ENCODE measurements around the gene SHISAL1.

SHISAL1 gene

GRCh38 chr22:44249376-44250147 lies 63.2 kb downstream of the SHISAL1 start:
- DNase-seq (ENCODE audit: low read depth), result no peak
- TF ChIP-seq, protein P1, sequence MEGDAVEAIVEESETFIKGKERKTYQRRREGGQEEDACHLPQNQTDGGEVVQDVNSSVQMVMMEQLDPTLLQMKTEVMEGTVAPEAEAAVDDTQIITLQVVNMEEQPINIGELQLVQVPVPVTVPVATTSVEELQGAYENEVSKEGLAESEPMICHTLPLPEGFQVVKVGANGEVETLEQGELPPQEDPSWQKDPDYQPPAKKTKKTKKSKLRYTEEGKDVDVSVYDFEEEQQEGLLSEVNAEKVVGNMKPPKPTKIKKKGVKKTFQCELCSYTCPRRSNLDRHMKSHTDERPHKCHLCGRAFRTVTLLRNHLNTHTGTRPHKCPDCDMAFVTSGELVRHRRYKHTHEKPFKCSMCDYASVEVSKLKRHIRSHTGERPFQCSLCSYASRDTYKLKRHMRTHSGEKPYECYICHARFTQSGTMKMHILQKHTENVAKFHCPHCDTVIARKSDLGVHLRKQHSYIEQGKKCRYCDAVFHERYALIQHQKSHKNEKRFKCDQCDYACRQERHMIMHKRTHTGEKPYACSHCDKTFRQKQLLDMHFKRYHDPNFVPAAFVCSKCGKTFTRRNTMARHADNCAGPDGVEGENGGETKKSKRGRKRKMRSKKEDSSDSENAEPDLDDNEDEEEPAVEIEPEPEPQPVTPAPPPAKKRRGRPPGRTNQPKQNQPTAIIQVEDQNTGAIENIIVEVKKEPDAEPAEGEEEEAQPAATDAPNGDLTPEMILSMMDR (conservative IDR thresholded peaks at IDR 0.05; ENCODE audit: control insufficient read depth, insufficient read depth, low read depth, low read length), result no peak

GRCh38 chr22:44248926-44249325 lies 63.8 kb downstream of the SHISAL1 start:
- TF ChIP-seq, protein P1 (conservative IDR thresholded peaks at IDR 0.05; ENCODE audit: control insufficient read depth, insufficient read depth, low read depth, low read length), result no peak
- DNase-seq (ENCODE audit: low read depth), result no peak

More at GRCh38 chr22:44249376-44250147, 63.2 kb downstream of the SHISAL1 start:
- H3K4me3 ChIP-seq (ENCODE audit: control insufficient read depth, low read depth, low read length), result no peak overlapping the region

DNA sequence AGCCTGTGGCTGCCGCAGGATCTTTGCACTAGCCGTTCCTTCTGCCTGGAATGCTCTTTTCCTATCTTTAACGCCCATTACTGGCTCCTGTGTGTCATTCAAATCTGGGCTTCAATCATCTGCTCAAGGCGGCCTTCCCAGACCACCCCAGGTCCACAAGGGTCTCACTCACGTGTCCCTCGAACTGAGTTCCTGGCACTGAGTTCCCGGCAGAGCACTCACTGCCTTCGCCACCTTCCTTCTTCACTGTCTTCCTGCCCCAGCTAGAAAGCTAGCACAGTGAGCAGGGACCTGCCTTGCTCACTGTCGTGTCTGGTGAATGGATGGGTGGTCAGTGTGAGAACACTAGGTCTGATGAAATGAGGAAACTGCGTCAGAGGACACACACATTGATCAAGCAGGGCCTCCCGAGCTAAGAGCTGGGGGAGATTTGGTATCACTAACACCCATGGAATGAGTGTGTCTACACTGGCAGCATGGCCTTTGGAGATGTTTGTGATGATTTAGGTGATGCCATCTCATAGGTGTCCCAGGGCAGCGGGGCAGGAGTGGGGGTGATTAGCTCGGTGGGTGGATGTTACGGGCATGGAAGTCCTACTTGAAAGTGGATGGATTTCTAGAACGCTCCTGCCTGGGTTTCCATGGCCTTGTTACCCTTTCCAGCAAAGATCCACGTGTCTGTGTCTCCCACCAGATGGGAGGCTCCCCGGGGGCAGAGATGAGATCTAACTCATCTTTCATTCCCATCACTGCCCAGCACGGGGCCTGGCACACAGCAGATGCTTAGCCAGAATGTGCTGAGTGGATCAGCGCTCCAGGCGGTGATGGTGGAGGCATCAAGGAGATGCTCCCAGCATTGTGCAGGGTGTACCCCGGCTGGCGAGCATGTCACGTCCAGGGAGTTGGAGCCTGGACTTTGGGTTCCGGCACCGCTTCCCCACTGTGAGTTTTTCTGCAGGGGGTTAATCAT lies 64.5 kb downstream of the SHISAL1 start:
- TF ChIP-seq, protein P1 (conservative IDR thresholded peaks at IDR 0.05; ENCODE audit: control insufficient read depth, insufficient read depth, low read depth, low read length), result no peak
- no peak for DNase-seq (ENCODE audit: low read depth)
- H3K4me3 ChIP-seq (ENCODE audit: control insufficient read depth, low read depth, low read length), result no peak overlapping the region

More at GRCh38 chr22:44248926-44249325, 63.8 kb downstream of the SHISAL1 start:
- no peak overlapping the region for H3K4me3 ChIP-seq (ENCODE audit: control insufficient read depth, low read depth, low read length)

GRCh38 chr22:44247346-44247745 lies 65.4 kb downstream of the SHISAL1 start:
- DNase-seq (ENCODE audit: low read depth), result no peak
- H3K4me3 ChIP-seq (ENCODE audit: control insufficient read depth, low read depth, low read length), result no peak overlapping the region
- TF ChIP-seq, protein P1 (conservative IDR thresholded peaks at IDR 0.05; ENCODE audit: control insufficient read depth, insufficient read depth, low read depth, low read length), result no peak

- no peak for DNase-seq (ENCODE audit: low read depth)
- H3K4me3 ChIP-seq (ENCODE audit: control insufficient read depth, low read depth, low read length), result no peak overlapping the region
- TF ChIP-seq, protein P1 (conservative IDR thresholded peaks at IDR 0.05; ENCODE audit: control insufficient read depth, insufficient read depth, low read depth, low read length), result no peak
Observed at GRCh38 chr22:44246615-44247326, 66.0 kb downstream of the SHISAL1 start.

DNA sequence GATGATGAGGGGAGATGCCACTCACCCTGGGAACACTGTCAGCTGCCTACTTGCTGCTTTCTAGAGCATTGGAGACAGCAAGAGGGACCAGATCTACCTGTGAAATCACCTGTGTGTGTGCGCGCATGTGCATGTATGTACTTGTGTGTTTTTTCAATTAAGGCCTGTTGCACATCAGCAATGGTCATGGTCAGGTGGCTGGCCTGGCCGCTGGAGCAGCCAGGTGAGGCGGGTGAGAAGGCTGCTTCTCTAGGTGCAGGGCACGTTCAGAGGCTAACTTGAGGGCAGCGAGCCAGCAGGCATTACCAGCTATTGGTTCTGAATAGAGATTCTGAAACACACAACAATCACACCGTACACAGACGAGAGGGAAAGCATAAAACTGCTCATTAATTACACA lies 66.9 kb downstream of the SHISAL1 start:
- no peak for DNase-seq (ENCODE audit: low read depth)
- TF ChIP-seq, protein P1 (conservative IDR thresholded peaks at IDR 0.05; ENCODE audit: control insufficient read depth, insufficient read depth, low read depth, low read length), result no peak

More for the DNA sequence above, 66.9 kb downstream of the SHISAL1 start:
- no peak overlapping the region for H3K4me3 ChIP-seq (ENCODE audit: control insufficient read depth, low read depth, low read length)
